Sigmoid colon (tissue), 4 donors: ENCODE data around the gene MYOF.

Experiments
- CTCF ChIP-seq, 4 experiments: fragments of 450-650 bp in 3 of 4; fragments of 200-600 bp in 1 of 4; IDR thresholded peaks; one replicate each; pipeline ENCODE4 v1.5.1; 2016 to 2019; ENCODE audit warnings: antibody characterized with exemption in 4 of 4, mild to moderate bottlenecking in 3 of 4, moderate library complexity in 2 of 4
- EP300 ChIP-seq, 4 donors: sonication (generic); formaldehyde crosslinking; IDR thresholded peaks; one replicate each; pipeline ENCODE4 v1.6.1; 2017; ENCODE audit warnings: antibody characterized with exemption in 4 of 4
- POLR2A ChIP-seq, 2 donors: fragments of 450-650 bp; IDR thresholded peaks; one replicate each; pipeline ENCODE4 v1.6.1; 2016; ENCODE audit warnings: antibody characterized with exemption in 2 of 2, mild to moderate bottlenecking in 2 of 2, moderate library complexity in 2 of 2
- POLR2AphosphoS5 ChIP-seq, 4 donors: sonication (generic); formaldehyde crosslinking; IDR thresholded peaks; one replicate each; pipeline ENCODE4 v1.6.1; 2017; ENCODE audit warnings: antibody characterized with exemption in 4 of 4

GRCh38 chr10:93465806-93466675 is 16.1 kb downstream of the MYOF start:
- no peak for TF ChIP-seq CTCF (IDR thresholded peaks at IDR 0.05)
- peak; percentile 56 to 84 (median 74) for TF ChIP-seq POLR2AphosphoS5 (IDR thresholded peaks at IDR 0.05)
- no peak for TF ChIP-seq POLR2A (IDR thresholded peaks at IDR 0.05)
- peak in 2 of 4 donors; percentile 40 to 87 for TF ChIP-seq EP300 (IDR thresholded peaks at IDR 0.05)
